Measurements from ENCODE around the gene ENTPD5. TPM values are rescaled to one million over a fixed set of nuclear protein-coding genes. Genes with fewer than 3 reads are reported as not detected.
A peak's percentile ranks its signal among the peaks of the same experiment; 100 is the strongest.

Gene ENTPD5
- total RNA-seq, 2 donors from 2014 or later: 15.6 to 16.5 TPM

- no peaks in the 10 kb centered on the region for H3K27me3 ChIP-seq (ENCODE audit: control insufficient read depth, insufficient read depth, low read length, poor library complexity, severe bottlenecking)
- Mint-ChIP-seq H3K4me1 (no peaks in the 10 kb centered on the region), H3K27me3 (ENCODE audit: insufficient read depth) (no peaks in the 10 kb centered on the region), H3K9me3 (no peaks in the 10 kb centered on the region), H3K36me3 (ENCODE audit: low read depth) (peaks cover 62% of the 10 kb centered on the region), H3K27ac (peak overlapping the region; percentile 74), H3K4me3 (no peak overlapping the region)
- no peak overlapping the region for H3K4me3 ChIP-seq (ENCODE audit: low read length)
- no peaks in the 10 kb centered on the region for H3K9me3 ChIP-seq (ENCODE audit: control insufficient read depth, low read length)
- DNase-seq: no peak
- no peak overlapping the region for H3K27ac ChIP-seq (ENCODE audit: low read depth, low read length)
- H3K9ac ChIP-seq (ENCODE audit: extremely low read depth, low read length, poor library complexity, severe bottlenecking): no peak overlapping the region
- no peak for TF ChIP-seq CTCF (conservative IDR thresholded peaks at IDR 0.05)
- no peaks in the 10 kb centered on the region for H3K4me1 ChIP-seq (ENCODE audit: control insufficient read depth, insufficient read depth, low read length)
- peaks cover 50% of the 10 kb centered on the region for H3K36me3 ChIP-seq (ENCODE audit: control insufficient read depth, insufficient read depth, low read length)
Measured at GRCh38 chr14:74064426-74064825, 45.3 kb upstream of the ENTPD5 start.

GRCh38 chr14:74062809-74063150, 43.7 kb upstream of the ENTPD5 start:
- Histone ChIP-seq H3K4me1 (ENCODE audit: control insufficient read depth, insufficient read depth, low read length) (no peaks in the 10 kb centered on the region), H3K4me3 (ENCODE audit: low read length) (no peak overlapping the region), H3K9me3 (ENCODE audit: control insufficient read depth, low read length) (no peaks in the 10 kb centered on the region), H3K9ac (ENCODE audit: extremely low read depth, low read length, poor library complexity, severe bottlenecking) (no peak overlapping the region), H3K27me3 (ENCODE audit: control insufficient read depth, insufficient read depth, low read length, poor library complexity, severe bottlenecking) (no peaks in the 10 kb centered on the region), H3K36me3 (ENCODE audit: control insufficient read depth, insufficient read depth, low read length) (peaks cover 47% of the 10 kb centered on the region), H3K27ac (ENCODE audit: low read depth, low read length) (no peak overlapping the region)
- 100% methylated on average over 2 of the region's 2 CpGs for WGBS, 2 experiments (ENCODE audit: insufficient coverage in 1 of 2, insufficient read length in 1 of 2)
- no peaks in the 10 kb centered on the region for H3K9me3 Mint-ChIP-seq
- H3K36me3 Mint-ChIP-seq (ENCODE audit: low read depth): peaks cover 64% of the 10 kb centered on the region
- H3K4me3 Mint-ChIP-seq: no peak overlapping the region
- H3K27me3 Mint-ChIP-seq (ENCODE audit: insufficient read depth): no peaks in the 10 kb centered on the region
- no peaks in the 10 kb centered on the region for H3K4me1 Mint-ChIP-seq
- TF ChIP-seq CTCF (conservative IDR thresholded peaks at IDR 0.05): no peak
- H3K27ac Mint-ChIP-seq: no peak overlapping the region
- no peak for DNase-seq

GRCh38 chr14:74049876-74050495, 30.9 kb upstream of the ENTPD5 start:
- no peak overlapping the region for H3K9ac ChIP-seq (ENCODE audit: extremely low read depth, low read length, poor library complexity, severe bottlenecking)
- H3K27ac ChIP-seq (ENCODE audit: low read depth, low read length): no peak overlapping the region
- TF ChIP-seq CTCF (conservative IDR thresholded peaks at IDR 0.05): no peak
- WGBS, 2 experiments (ENCODE audit: insufficient coverage in 1 of 2, insufficient read length in 1 of 2): 91 to 98% methylated on average over 1 to 3 of the region's 3 CpGs
- no peak overlapping the region for H3K4me3 ChIP-seq (ENCODE audit: low read length)
- Mint-ChIP-seq H3K4me3 (no peak overlapping the region), H3K36me3 (ENCODE audit: low read depth) (peaks cover 4% of the 10 kb centered on the region), H3K4me1 (peaks cover 2% of the 10 kb centered on the region), H3K27ac (no peak overlapping the region), H3K9me3 (no peaks in the 10 kb centered on the region), H3K27me3 (ENCODE audit: insufficient read depth) (no peaks in the 10 kb centered on the region)
- no peak for DNase-seq
- no peaks in the 10 kb centered on the region for H3K27me3 ChIP-seq (ENCODE audit: control insufficient read depth, insufficient read depth, low read length, poor library complexity, severe bottlenecking)
- H3K4me1 ChIP-seq (ENCODE audit: control insufficient read depth, insufficient read depth, low read length): no peaks in the 10 kb centered on the region
- no peaks in the 10 kb centered on the region for H3K9me3 ChIP-seq (ENCODE audit: control insufficient read depth, low read length)
- no peaks in the 10 kb centered on the region for H3K36me3 ChIP-seq (ENCODE audit: control insufficient read depth, insufficient read depth, low read length)

All from endodermal cell (in vitro differentiated cells).